Renal pelvis (tissue), 4 donors: Measurements from ENCODE around the gene MYEF2. TPM values are rescaled to one million over a fixed set of nuclear protein-coding genes. Genes with fewer than 3 reads are reported as not detected.

Experiments used
- DNase-seq: peaks from one replicate; pipeline ENCODE4 v3.0.0-alpha.2; 2013
- polyA plus RNA-seq, 3 donors: library from polyadenylated mRNA; unstranded; fragments of 120-200 nt; gene quantifications; one replicate each; pipeline ENCODE4 v1.2.1, GENCODE V29; 2013; ENCODE audit not compliant: insufficient read length in 3 of 3

Gene MYEF2
- polyA plus RNA-seq, 3 donors: 86.4 to 140 (median 108) TPM

- DNase-seq: no peak
Measured at GRCh38 chr15:48153526-48153925, 24.6 kb downstream of the MYEF2 start.

DNA sequence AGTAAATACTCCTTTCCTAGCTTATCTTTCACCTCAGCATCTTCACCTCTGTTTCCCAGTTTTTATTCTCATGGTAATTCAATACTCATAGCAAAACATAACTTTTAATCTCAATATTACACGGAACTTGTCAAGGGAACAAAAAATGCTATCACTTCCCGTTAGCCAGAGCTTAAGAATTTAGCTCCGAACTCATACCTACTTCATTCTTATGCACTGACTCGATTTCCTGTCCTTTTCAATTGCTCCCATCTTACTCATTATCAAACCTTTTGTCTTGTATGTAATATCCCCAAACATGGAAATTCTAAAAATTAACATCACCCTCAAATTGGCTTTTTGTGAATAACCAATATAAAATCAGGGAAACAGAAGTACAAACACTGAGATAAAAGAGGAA lies 28.2 kb downstream of the MYEF2 start:
- no peak for DNase-seq

GRCh38 chr15:48147358-48147757 lies 30.7 kb downstream of the MYEF2 start:
- no peak for DNase-seq

DNA sequence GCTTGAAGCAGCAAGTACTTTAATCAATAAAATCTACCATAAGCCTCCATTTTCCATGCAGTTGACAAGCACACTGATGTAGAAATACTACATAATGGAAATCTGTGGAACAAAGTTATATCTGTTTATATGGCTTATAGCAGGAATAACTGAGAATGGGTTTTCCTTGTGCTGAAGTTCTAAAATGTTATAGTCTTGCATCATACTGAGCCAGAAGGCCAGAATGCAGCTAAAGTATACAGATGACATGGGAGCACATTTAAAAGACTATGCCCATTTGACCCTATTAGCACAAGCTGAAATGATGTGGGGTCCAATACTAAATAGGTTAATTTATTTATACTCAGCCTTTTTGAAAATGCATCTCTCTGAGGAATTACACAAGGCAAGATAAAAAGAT lies 32.2 kb downstream of the MYEF2 start:
- no peak for DNase-seq

GRCh38 chr15:48144889-48145288 lies 33.2 kb downstream of the MYEF2 start:
- no peak for DNase-seq

- no peak for DNase-seq
Measured at GRCh38 chr15:48143856-48144255, 34.2 kb downstream of the MYEF2 start.

DNA sequence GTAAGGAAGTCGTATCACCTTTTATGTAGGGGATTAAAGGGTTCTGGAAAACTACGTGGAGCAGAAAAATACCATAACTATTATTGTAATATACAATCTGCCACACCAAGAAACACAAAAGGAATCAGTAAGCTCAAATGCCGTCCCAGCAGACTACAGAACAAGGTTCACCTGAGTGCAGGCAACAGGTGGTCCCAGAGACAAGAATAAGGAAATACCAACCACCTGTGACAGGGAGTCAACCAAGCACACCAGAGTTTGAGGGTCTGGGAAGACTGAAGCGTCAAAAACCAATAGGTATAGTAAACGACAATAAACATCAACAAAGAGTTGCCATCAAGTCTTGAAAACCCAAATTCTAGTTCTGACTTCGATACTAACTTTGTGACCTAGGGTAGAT lies 45.2 kb downstream of the MYEF2 start:
- no peak for DNase-seq

GRCh38 chr15:48131324-48131723 lies 46.8 kb downstream of the MYEF2 start:
- DNase-seq: no peak

- no peak for DNase-seq
Measured at GRCh38 chr15:48126667-48127355, 51.3 kb downstream of the MYEF2 start.

DNA sequence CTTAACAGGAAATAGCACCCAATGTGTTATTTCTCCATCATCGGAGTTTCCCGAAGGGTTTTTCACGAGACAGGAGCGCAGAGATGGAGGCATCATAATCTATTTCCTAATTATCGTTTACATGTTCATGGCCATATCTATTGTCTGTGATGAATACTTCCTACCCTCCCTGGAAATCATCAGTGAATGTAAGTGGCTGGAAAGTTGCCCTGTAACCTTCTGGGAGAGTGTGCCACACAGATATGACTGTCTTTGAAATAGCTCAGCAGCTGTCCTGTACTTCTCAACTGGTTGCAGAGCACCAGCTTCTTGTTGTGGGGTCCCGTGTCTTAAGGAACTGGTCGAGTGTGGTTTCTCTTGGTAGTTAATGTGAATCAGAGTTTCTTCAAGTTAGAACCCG lies 56.2 kb downstream of the MYEF2 start:
- no peak for DNase-seq

- DNase-seq: no peak
Measured at GRCh38 chr15:48120745-48121144, 57.4 kb downstream of the MYEF2 start, which contains the start of gene SLC24A5. Gene SLC24A5, plus strand, starts transcription at chr15:48120990. Its CDS starts 55 bp downstream, at chr15:48121045.

- no peak for DNase-seq
Measured at GRCh38 chr15:48119277-48119676, 58.8 kb downstream of the MYEF2 start.

DNA sequence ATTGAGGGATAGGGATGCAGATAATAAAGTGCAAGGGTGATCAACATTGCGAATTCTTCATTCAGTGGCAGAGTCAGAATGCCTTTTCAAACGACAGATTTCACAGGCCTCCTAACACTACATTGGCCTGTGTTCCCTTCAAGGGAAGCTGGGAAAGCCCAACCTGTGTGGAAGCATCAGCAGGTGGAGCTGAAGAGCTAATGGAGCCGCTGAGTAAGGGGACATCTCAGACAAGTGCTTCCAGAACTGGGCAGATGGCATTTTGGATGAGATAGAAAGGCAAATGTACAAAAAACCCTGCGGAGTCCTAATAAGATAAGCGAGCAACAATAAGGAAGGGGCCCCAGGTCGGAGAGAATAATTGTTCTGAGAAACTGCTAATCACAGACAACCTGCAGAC lies 65.9 kb downstream of the MYEF2 start:
- DNase-seq: peak; percentile 34

- DNase-seq: no peak
Measured at GRCh38 chr15:48109856-48110531, 68.1 kb downstream of the MYEF2 start.

DNA sequence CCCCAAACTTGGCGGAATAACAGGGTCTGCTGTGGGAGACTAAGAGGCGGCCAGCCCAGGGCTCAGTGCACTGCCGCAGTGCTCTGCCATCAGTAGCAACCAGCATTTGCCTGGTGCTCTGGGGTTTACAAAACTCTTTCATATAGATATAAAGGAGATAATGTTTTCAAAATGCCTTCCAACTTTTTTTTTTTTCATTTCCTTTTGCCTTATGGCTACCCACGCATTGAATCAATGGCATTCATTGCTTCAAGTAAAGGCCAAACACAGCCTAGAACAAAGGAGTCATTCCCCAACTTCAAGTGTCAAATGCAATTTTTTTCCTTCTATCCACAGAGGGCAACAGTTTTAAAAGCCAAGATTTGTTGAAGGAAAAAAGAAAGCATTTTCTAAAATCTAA lies 68.9 kb downstream of the MYEF2 start:
- no peak for DNase-seq

DNA sequence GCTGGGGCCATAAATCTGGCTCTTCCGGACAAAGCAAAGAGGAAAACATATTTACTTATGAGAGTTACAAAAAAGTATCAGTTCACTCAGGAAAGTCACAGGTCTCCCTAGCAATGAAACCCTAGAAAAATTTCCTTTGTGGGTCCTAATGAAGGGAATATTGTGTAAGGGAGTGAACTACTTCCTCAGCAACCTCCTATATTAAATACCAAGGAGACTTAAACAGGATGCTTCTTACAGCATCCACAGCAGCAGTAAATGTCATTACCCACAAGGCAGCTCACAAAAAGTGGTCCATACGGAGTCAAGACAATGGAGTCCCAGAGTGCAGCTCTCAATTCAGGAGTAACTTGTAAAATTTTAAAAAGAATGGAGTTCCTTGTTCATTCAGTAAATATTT lies 72.2 kb downstream of the MYEF2 start:
- DNase-seq: no peak

- no peak for DNase-seq
Measured at GRCh38 chr15:48103647-48104046, 74.4 kb downstream of the MYEF2 start.

DNA sequence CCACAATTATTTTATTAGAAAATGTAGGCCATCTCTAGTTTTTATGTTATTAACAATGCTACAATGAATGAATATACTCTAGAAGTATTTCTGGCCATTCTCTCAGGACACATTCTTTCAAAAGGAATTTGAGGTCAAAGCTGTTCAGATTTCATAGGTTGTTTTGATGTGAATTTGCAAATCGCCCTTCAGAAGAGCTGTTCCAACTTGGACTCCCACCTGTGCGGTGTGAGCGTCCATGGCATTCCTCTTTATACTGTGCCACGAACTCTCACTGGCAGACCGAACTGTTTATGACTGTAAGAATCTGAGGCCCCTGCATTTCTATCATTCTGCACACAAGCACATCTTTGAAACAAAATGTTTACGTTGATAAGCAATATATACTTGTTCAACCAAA lies 75.9 kb downstream of the MYEF2 start:
- DNase-seq: no peak

GRCh38 chr15:48101376-48101961 lies 76.6 kb downstream of the MYEF2 start:
- DNase-seq: no peak

DNA sequence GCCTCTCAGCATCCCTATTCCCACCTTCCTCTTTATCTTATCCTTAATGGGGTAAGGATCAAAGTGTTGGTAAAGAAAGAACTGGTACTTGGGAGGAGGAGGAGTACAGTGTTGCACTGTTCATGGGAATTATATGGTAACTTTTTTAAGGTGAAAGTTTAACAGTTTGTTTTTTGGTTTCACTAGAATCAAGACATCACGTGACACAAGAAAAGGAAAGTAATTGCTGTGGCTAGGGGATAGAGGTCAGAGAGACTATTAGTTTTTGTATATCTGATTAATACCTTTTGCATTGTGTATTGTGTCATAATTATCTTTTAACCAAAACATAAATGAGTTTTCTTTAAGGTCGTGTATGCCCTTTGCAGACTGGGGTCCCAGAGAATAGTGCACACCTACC lies 80.8 kb downstream of the MYEF2 start:
- DNase-seq: no peak

DNA sequence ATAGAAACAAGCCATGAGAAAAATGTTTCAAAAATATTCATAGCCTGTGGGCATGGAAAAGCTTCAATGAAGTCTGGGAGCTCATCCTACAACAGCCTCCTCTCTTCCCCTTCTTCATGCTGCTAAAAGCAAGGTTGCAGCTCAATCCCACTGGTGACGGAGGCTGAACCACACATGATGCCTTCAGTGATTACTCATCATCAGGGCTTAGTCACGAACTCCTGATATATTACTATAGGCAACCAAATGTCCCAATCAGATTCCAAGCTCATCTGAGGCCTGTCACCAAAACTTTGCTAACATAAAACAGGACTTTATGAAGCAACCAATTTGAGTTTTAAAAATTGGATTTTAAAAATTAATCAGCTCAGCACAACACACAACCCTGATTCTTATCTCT lies 81.3 kb downstream of the MYEF2 start:
- DNase-seq: no peak

- no peak for DNase-seq
Measured at GRCh38 chr15:48096355-48096786, 81.7 kb downstream of the MYEF2 start.

DNA sequence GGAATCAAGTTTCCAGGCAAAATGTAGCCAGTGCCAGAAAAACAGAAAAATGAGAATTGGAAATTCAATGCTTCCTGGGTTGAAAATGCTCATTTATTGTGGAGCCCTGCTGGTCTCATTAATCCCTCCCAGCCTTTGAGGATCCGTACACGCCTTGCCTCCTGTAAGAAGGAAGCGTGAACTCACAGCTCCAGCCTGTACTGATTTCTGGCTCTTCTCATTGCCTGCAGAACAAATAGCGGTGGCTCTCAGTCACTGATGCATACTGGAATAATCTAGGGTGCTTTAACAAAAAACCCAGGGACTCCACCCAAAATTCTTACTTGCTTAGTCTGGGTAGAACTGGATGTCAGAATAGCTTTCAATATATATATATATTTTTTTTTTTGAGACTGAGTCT lies 86.6 kb downstream of the MYEF2 start:
- DNase-seq: no peak
